ENCODE measurements around the gene ATAD1. TPM values are rescaled to one million over a fixed set of nuclear protein-coding genes. Genes with fewer than 3 reads are reported as not detected.

Gene ATAD1
- total and polyA plus RNA-seq, 9 donors, result 21.5 to 51.0 (median 39.1) TPM

- no peak for TF ChIP-seq EP300 (IDR thresholded peaks at IDR 0.05)
- TF ChIP-seq POLR2A (IDR thresholded peaks at IDR 0.05), result no peak
- TF ChIP-seq CTCF (IDR thresholded peaks at IDR 0.05), result no peak
- H3K9me3 ChIP-seq, result no peaks in the 10 kb centered on the region
- peak overlapping the region in 1 of 2 donors; percentile 80 for H3K27ac ChIP-seq
- intact Hi-C loops (cut with DNase I), result no loop called here
- no peaks in the 10 kb centered on the region for H3K27me3 ChIP-seq
- H3K4me1 ChIP-seq (ENCODE audit: insufficient read depth), result peaks cover 19% of the 10 kb centered on the region
- H3K4me3 ChIP-seq, result no peak overlapping the region
- no peaks in the 10 kb centered on the region for H3K36me3 ChIP-seq
- no peak for DNase-seq
- 52 to 58% (median 54%) methylated on average over 3 of the region's 3 CpGs for WGBS, 3 donors
Observed at GRCh38 chr10:87715552-87716347, 102.3 kb downstream of the ATAD1 start.

DNA sequence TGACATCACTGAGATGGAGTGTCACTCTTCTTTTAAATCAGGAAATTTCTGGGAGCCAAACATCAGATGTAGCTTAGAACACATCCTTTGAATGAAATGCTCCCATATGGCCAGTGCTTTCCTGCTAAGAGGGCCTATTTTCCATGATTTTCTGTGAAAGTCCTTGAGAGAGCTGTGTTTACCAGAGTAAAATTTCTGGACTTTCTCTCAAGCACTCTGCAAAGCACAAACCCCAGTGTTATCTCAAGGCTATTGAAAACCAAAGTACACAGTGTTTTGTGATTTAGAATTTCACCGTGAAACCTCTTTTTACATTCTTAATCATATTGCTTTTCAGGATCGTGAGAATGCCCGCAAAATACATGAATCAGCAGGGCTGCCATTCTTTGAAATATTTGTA is 104.3 kb downstream of the ATAD1 start:
- Histone ChIP-seq H3K27me3 (no peaks in the 10 kb centered on the region), H3K27ac (peak overlapping the region; percentile 57 to 80), H3K4me1 (ENCODE audit: insufficient read depth) (peaks cover 19% of the 10 kb centered on the region), H3K36me3 (no peaks in the 10 kb centered on the region), H3K4me3 (no peak overlapping the region), H3K9me3 (no peaks in the 10 kb centered on the region)
- 16 to 43% (median 16%) methylated on average over 3 of the region's 3 CpGs for WGBS, 3 donors
- intact Hi-C loops (cut with DNase I), result no loop called here
- no peak for DNase-seq
- TF ChIP-seq CTCF (IDR thresholded peaks at IDR 0.05) (no peak), POLR2A (IDR thresholded peaks at IDR 0.05) (no peak), EP300 (IDR thresholded peaks at IDR 0.05) (no peak)

DNA sequence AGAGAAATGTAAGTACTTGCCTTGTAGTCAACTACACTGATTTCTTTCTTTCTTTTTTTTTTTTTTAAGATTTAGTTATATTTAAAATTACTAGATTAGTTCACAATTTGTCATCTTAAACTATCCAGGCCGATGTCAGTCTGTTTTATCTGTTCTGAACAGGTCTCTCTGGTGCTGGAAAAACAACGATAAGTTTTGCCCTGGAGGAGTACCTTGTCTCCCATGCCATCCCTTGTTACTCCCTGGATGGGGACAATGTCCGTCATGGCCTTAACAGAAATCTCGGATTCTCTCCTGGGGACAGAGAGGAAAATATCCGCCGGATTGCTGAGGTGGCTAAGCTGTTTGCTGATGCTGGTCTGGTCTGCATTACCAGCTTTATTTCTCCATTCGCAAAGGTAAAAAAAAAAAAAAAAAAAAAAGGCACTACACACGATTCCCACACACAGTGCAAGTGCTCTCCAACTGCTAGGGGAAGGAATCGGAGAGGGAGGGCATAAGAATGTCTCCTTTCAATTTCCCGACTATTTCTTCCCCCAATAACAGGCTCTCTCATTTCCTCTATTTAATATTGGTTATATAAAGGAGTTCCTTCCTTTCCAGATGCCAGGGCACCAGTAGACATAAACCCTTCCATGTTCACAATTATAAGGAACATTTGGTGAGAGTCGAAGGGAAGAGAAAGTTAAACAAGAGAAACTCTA is 105.0 kb downstream of the ATAD1 start:
- no peaks in the 10 kb centered on the region for H3K27me3 ChIP-seq
- H3K27ac ChIP-seq, result peak overlapping the region; percentile 57 to 80
- no peaks in the 10 kb centered on the region for H3K9me3 ChIP-seq
- WGBS, 3 donors, result 24 to 49% (median 24%) methylated on average over 11 of the region's 11 CpGs
- no peak overlapping the region for H3K4me3 ChIP-seq
- TF ChIP-seq POLR2A (IDR thresholded peaks at IDR 0.05) (no peak), CTCF (IDR thresholded peaks at IDR 0.05) (no peak), EP300 (IDR thresholded peaks at IDR 0.05) (no peak)
- H3K36me3 ChIP-seq, result no peaks in the 10 kb centered on the region
- intact Hi-C loops (cut with DNase I), result no loop called here
- DNase-seq, result no peak
- peaks cover 19% of the 10 kb centered on the region for H3K4me1 ChIP-seq (ENCODE audit: insufficient read depth)

GRCh38 chr10:87707254-87707653 is 110.8 kb downstream of the ATAD1 start:
- Histone ChIP-seq H3K27ac (no peak overlapping the region), H3K4me3 (no peak overlapping the region), H3K27me3 (no peaks in the 10 kb centered on the region), H3K4me1 (ENCODE audit: insufficient read depth) (peaks cover 4% of the 10 kb centered on the region), H3K36me3 (no peaks in the 10 kb centered on the region), H3K9me3 (no peaks in the 10 kb centered on the region)
- no peak for TF ChIP-seq POLR2A (IDR thresholded peaks at IDR 0.05)
- no peak for TF ChIP-seq CTCF (IDR thresholded peaks at IDR 0.05)
- TF ChIP-seq EP300 (IDR thresholded peaks at IDR 0.05), result no peak
- WGBS, 3 donors, result 91 to 97% (median 94%) methylated on average over 4 of the region's 4 CpGs
- intact Hi-C loops (cut with DNase I), result no loop called here
- no peak for DNase-seq
